AG04449 (cell line): ENCODE measurements around the gene NF1.

Experiments
- CTCF ChIA-PET: fragments of 350-600 bp; formaldehyde crosslinking; extraction: SDS; loops from one replicate; lab custom pipeline; 2021; ENCODE audit warnings: antibody characterized with exemption; lab: Yijun Ruan, JAX
- POLR2A ChIA-PET: fragments of 400-600, 350-600 bp; formaldehyde crosslinking; extraction: SDS; loops from one replicate; lab custom pipeline; 2020; ENCODE audit warnings: antibody characterized with exemption, inconsistent platforms; lab: Yijun Ruan, JAX
- DNase-seq: peaks from one replicate; pipeline ENCODE4 v3.0.0-alpha.2; 2010; ENCODE audit warnings: low read depth, low spot score
- H3K4me3 ChIP-seq: 2 replicates; pipeline ENCODE4 v1.5.1; 2011; ENCODE audit warnings: low read depth, mild to moderate bottlenecking, control low read depth, low read length
- CTCF ChIP-seq: IDR thresholded peaks from one replicate; pipeline ENCODE4 v1.5.1; 2011; ENCODE audit warnings: mild to moderate bottlenecking, moderate library complexity, low read length, control low read depth, inconsistent platforms; ENCODE audit not compliant: insufficient read depth; ENCODE audit errors: missing control alignments

The NF1 gene

DNA sequence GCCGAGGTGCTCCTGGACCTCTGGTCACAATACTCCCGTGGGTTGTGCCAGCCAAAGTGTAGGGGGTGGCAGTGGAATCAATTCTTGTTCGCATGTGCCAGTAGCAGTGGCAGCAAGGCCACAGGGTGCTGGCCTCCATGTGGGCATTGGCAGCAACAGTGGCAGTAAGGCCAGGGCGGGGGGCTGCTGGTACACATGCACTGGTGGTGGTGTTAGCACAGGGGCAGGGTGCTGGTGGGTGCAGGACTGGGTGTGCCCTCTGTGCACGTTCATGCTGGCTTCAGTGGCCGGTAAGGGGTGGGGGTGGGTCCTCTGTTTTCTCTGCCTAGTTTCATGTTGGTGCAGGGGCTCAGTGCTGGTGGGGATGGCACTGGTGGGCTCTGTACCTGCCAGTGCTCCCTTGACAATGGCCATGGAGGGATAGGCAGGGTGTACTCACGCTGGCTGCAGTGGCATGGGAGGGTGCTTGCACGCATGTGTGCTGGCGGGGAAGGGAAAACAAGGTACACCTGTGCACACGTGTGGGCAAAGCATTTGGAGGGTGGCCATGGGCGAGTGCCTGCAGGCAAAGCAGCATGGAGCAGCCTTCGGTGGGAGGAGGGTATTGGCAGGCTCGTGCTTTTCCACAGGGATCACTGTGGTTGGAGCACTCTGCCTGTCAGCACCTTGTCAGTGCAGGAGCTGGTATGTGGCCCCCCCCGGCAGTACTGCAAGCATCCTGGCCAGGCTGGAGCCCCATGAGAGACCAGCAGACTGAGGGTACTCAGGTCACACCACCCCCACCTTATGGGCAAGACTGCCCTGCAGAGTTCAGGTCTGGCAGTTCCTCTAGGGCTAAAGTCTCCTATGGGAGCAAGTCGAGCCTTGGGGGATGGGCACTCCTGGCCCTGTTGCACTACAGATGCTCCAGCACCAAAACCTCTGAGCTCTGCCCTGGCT is 35.8 kb downstream of the NF1 start:
- no peak for TF ChIP-seq CTCF
- H3K4me3 ChIP-seq, result no peak overlapping the region
- DNase-seq, result no peak
- CTCF ChIA-PET, result no interaction called here
- POLR2A ChIA-PET, result no interaction called here

DNA sequence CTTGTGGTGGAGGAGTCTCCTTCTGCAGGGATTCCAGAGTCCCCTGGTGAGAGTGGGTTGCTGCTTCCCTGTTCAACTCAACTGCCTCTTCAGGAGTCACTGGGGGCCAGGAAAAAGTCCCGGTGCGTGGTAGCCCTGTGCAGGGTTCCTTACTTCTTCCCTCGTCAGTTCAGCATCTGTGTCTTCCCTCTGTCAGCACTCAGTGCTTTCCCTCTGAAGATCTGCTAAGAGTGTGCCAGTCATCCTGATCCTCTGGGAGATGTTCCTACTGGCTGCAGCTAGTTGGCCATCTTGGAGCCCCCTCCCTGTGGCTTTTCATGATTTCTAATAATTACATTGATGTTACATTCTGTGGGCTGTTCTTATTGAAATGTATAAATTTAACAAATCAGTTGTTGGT is 36.5 kb downstream of the NF1 start:
- CTCF ChIA-PET, result no interaction called here
- POLR2A ChIA-PET, result no interaction called here
- DNase-seq, result no peak
- H3K4me3 ChIP-seq, result no peak overlapping the region
- TF ChIP-seq CTCF, result no peak

- DNase-seq, result no peak
- CTCF ChIA-PET, result no interaction called here
- POLR2A ChIA-PET, result no interaction called here
These were observed 38.2 kb downstream of the NF1 start for GRCh38 chr17:31132977-31133376.

GRCh38 chr17:31134576-31134975 is 39.8 kb downstream of the NF1 start:
- ChIA-PET POLR2A (no interaction called here), CTCF (no interaction called here)
- no peak overlapping the region for H3K4me3 ChIP-seq
- DNase-seq, result no peak
- TF ChIP-seq CTCF, result no peak

More at GRCh38 chr17:31132977-31133376, 38.2 kb downstream of the NF1 start:
- no peak overlapping the region for H3K4me3 ChIP-seq
- no peak for TF ChIP-seq CTCF

GRCh38 chr17:31136319-31136718 is 41.5 kb downstream of the NF1 start:
- CTCF ChIA-PET, result no interaction called here
- POLR2A ChIA-PET, result interaction anchor here (0.6 kb wide), 1 partner anchor 712 kb away, joined by 3 read pairs; no protein-coding TSS in a partner anchor
- H3K4me3 ChIP-seq, result no peak overlapping the region
- DNase-seq, result no peak
- no peak for TF ChIP-seq CTCF

DNA sequence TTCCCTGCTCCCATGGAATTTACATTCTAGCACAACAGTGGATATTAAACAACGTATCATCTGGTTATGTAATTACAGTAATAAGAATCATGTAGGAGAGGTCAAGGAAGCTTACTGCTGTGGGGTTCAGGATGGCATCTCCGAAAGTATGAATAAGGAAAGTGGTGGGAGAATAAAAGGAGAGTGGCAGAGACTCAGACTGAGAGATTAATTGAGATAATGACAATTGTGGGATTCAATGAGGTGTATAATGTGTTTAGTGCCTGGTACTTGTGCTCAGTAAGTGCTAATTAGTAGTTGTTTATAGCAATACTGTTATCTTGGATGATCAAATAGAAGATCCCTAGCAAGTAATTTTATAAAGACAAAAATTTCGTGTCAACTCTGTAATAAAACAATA is 45.3 kb downstream of the NF1 start:
- H3K4me3 ChIP-seq, result no peak overlapping the region
- no peak for TF ChIP-seq CTCF

More for the DNA sequence above, 45.3 kb downstream of the NF1 start:
- ChIA-PET CTCF (interaction anchor here (2.4 kb wide), 1 partner anchor 10 kb away, joined by 8 read pairs; no protein-coding TSS in a partner anchor), POLR2A (no interaction called here)
- no peak for DNase-seq
